Measurements from ENCODE around the gene GTF3C1.
A peak's percentile ranks its signal among the peaks of the same experiment; 100 is the strongest.
"Not testable (repeated sequence)": the region's sequence is repeated elsewhere in the genome, so short reads cannot be mapped to it uniquely, and the experiment has no call there.

The GTF3C1 gene

DNA sequence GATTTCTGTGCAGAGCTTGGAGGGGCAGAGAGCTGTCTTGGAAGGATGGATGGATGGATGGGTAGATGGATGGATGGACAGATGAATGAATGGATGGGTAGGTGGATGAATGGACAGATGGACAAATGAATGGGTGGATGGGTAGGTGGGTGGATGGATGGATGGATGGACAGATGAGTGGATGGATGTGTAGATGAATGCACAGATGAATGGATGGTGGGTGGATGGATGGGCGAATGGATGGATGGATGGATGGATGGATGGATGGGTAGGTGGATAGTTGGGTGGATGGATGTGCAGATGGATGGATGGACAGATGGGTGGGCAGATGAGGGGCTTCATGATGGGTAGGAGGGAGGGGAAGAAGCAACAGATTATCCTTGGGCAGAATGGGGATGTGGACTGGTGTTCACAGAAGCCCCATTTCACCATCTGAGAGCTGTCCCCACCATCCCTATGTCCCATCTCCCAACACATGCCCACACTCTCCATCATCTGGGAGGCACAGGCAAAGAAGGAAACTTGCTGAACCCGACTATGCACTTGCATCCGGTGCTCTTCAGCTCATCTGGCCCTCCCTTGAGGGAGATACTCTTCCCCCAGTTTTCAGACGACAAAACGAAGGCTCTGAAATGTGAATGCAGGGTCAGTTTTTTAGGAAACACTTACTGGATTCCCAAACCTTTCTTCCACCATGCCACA lies 90.6 kb downstream of the GTF3C1 start:
- ATAC-seq (no peak), DNase-seq (no peak)
- H3K27ac Mint-ChIP-seq = peak overlapping the region in 1 of 2 donors; percentile 52
- no peak overlapping the region for H3K4me3 Mint-ChIP-seq
- H3K9me3 Mint-ChIP-seq = peaks cover 0 to 2% of the 10 kb centered on the region in 2 donors
- H3K27me3 Mint-ChIP-seq = no peaks in the 10 kb centered on the region
- peaks cover 87% of the 10 kb centered on the region for H3K4me1 Mint-ChIP-seq

DNA sequence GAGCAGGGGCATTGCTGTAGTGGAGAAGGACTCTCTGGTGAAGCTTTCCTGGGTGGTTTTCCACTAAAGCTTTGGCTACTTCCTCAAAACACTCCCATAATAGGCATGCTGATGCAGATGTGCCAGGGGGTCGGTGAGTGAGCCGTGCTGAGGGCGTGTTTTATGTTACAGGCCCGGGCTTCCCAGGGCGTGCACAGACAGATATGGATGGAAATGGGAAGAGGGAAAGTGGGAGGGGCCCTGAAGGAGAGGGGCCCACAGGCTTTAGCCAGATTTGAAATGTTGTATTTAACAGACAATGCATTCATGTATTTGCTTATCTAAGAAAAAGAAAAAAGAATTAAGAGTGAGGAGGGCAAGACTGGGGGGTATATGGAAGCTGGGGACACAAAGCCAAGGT lies 91.5 kb downstream of the GTF3C1 start:
- no peak overlapping the region for H3K4me3 Mint-ChIP-seq
- peak overlapping the region; percentile 23 to 69 for H3K27ac Mint-ChIP-seq
- DNase-seq (no peak), ATAC-seq (no peak)
- no peaks in the 10 kb centered on the region for H3K27me3 Mint-ChIP-seq
- peaks cover 0 to 9% of the 10 kb centered on the region in 2 donors for H3K9me3 Mint-ChIP-seq
- peaks cover 84% of the 10 kb centered on the region for H3K4me1 Mint-ChIP-seq

GRCh38 chr16:27457605-27457900 lies 92.2 kb downstream of the GTF3C1 start:
- peaks cover 84% of the 10 kb centered on the region for H3K4me1 Mint-ChIP-seq
- ATAC-seq = not testable (repeated sequence)

DNA sequence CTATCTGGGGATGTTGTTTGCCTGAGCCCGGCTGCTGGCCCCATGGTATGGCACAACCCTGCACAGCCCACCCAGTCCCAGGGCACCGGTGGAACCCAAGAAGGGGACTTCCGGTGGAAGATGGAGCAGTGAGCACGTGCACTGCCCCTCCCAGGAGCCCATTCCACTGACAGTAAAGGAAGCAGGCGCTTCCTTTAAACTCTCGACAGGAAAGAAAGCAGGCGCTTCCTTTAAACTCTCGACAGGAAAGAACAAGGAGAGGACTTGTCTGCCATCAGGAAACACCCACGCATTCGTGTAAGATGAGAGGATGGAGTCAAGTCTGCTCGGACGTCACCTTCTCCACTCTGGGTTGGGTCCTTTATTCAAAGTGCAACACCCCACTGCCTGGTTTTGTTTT lies 94.0 kb downstream of the GTF3C1 start:
- peak; percentile 33 for ATAC-seq
- Mint-ChIP-seq H3K4me1 (peaks cover 84% of the 10 kb centered on the region), H3K9me3 (peaks cover 0 to 16% of the 10 kb centered on the region in 2 donors), H3K4me3 (peak overlapping the region; percentile 55 to 69), H3K27me3 (no peaks in the 10 kb centered on the region), H3K27ac (peak overlapping the region; percentile 87 to 98)
- DNase-seq = peak; percentile 30 to 56

More at GRCh38 chr16:27457605-27457900, 92.2 kb downstream of the GTF3C1 start:
- not testable (repeated sequence) for H3K4me3 Mint-ChIP-seq, H3K27me3 Mint-ChIP-seq, DNase-seq
- Mint-ChIP-seq H3K27ac (peak overlapping the region in 1 of 2 donors; percentile 98), H3K9me3 (peaks cover 0 to 16% of the 10 kb centered on the region in 2 donors)

- DNase-seq (no peak), ATAC-seq (no peak)
- Mint-ChIP-seq H3K27ac (peak overlapping the region in 1 of 2 donors; percentile 98), H3K4me1 (peaks cover 89% of the 10 kb centered on the region), H3K9me3 (peaks cover 0 to 16% of the 10 kb centered on the region in 2 donors), H3K4me3 (no peak overlapping the region), H3K27me3 (no peaks in the 10 kb centered on the region)
Measured at GRCh38 chr16:27453494-27453825, 96.3 kb downstream of the GTF3C1 start.

GRCh38 chr16:27452569-27453493 lies 96.9 kb downstream of the GTF3C1 start:
- Mint-ChIP-seq H3K4me1 (peaks cover 95% of the 10 kb centered on the region), H3K27me3 (no peaks in the 10 kb centered on the region), H3K27ac (peak overlapping the region; percentile 40 to 92), H3K9me3 (peaks cover 0 to 16% of the 10 kb centered on the region in 2 donors), H3K4me3 (peak overlapping the region in 1 of 2 donors; percentile 23)
- ATAC-seq (no peak), DNase-seq (peak in 1 of 2 donors; percentile 20)

- peaks cover 0 to 16% of the 10 kb centered on the region in 2 donors for H3K9me3 Mint-ChIP-seq
- H3K27me3 Mint-ChIP-seq = no peaks in the 10 kb centered on the region
- DNase-seq (no peak), ATAC-seq (peak; percentile 31)
- peak overlapping the region; percentile 85 to 94 for H3K27ac Mint-ChIP-seq
- H3K4me3 Mint-ChIP-seq = peak overlapping the region; percentile 64 to 66
- H3K4me1 Mint-ChIP-seq = peaks cover 97% of the 10 kb centered on the region
Measured at GRCh38 chr16:27450196-27450549, 99.5 kb downstream of the GTF3C1 start.

GRCh38 chr16:27449434-27450195 lies 100.1 kb downstream of the GTF3C1 start:
- peak; percentile 83 for ATAC-seq
- peak overlapping the region; percentile 85 to 94 for H3K27ac Mint-ChIP-seq

DNA sequence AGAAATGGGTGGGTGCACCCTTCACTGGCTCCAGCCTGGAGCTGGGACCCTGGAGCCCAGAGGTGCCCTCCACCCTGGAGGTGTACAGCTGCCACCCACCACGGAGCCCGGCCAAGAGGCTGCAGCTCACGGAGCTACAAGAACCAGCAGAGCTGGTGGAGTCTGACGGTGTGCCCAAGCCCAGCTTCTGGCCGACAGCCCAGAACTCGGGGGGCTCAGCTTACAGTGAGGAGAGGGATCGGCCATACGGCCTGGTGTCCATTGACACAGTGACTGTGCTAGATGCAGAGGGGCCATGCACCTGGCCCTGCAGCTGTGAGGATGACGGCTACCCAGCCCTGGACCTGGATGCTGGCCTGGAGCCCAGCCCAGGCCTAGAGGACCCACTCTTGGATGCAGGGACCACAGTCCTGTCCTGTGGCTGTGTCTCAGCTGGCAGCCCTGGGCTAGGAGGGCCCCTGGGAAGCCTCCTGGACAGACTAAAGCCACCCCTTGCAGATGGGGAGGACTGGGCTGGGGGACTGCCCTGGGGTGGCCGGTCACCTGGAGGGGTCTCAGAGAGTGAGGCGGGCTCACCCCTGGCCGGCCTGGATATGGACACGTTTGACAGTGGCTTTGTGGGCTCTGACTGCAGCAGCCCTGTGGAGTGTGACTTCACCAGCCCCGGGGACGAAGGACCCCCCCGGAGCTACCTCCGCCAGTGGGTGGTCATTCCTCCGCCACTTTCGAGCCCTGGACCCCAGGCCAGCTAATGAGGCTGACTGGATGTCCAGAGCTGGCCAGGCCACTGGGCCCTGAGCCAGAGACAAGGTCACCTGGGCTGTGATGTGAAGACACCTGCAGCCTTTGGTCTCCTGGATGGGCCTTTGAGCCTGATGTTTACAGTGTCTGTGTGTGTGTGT lies 100.9 kb downstream of the GTF3C1 start:
- Mint-ChIP-seq H3K27ac (peak overlapping the region; percentile 75 to 85), H3K27me3 (no peaks in the 10 kb centered on the region), H3K4me3 (peak overlapping the region; percentile 64 to 66), H3K4me1 (peaks cover 96% of the 10 kb centered on the region), H3K9me3 (peaks cover 0 to 15% of the 10 kb centered on the region in 2 donors)
- DNase-seq (peak in 1 of 2 donors; percentile 38), ATAC-seq (peak; percentile 6)

More at GRCh38 chr16:27449434-27450195, 100.1 kb downstream of the GTF3C1 start:
- Mint-ChIP-seq H3K27me3 (no peaks in the 10 kb centered on the region), H3K9me3 (peaks cover 0 to 16% of the 10 kb centered on the region in 2 donors), H3K4me1 (peaks cover 97% of the 10 kb centered on the region), H3K4me3 (peak overlapping the region; percentile 64 to 66)
- DNase-seq = peak; percentile 88 to 95

DNA sequence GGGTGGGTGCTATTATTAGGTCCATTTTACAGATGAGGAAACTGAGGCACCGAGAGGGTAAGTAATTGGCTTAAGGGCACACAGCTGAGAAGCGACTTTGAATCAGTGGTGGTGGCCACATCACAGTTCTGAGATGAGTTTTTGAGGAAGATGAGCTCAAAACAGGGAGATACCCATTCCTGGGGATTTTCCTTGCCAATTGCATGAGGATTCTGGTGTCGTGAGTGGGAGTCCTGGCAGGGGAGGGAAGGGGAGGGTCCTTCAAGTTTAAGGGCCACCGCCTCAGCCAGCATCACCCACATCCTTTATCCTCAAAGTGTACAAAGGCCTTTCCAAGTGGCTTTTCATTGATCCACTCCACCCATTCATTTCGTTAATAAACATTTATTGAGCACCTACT lies 102.4 kb downstream of the GTF3C1 start:
- ATAC-seq (no peak), DNase-seq (no peak)
- Mint-ChIP-seq H3K27me3 (no peaks in the 10 kb centered on the region), H3K9me3 (peaks cover 0 to 5% of the 10 kb centered on the region in 2 donors), H3K4me1 (peaks cover 95% of the 10 kb centered on the region), H3K27ac (no peak overlapping the region), H3K4me3 (peak overlapping the region in 1 of 2 donors; percentile 17)

DNA sequence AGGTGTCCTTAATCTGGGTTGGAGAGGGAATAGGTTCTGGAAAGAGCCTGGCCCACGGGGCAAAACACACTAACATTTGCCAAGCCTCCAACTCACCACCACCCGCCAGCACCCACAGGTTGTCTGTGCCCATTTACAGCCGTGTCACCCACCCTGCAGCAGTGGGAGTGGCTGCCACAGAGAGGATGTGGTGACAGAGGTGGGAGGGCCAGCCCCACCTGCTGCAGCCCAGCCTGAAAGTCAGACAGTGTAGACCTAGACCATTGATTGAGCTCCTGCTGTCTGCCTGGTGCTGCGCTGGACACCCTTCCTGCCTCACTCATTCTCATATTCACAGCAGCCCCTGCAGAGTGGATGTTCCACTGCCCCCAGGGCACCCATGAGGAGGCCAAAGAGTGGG lies 103.0 kb downstream of the GTF3C1 start:
- peak overlapping the region; percentile 17 to 54 for H3K4me3 Mint-ChIP-seq
- H3K27me3 Mint-ChIP-seq = no peaks in the 10 kb centered on the region
- DNase-seq (peak; percentile 71 to 84), ATAC-seq (peak; percentile 73)
- peaks cover 0 to 5% of the 10 kb centered on the region in 2 donors for H3K9me3 Mint-ChIP-seq
- H3K27ac Mint-ChIP-seq = peak overlapping the region in 1 of 2 donors; percentile 20
- peaks cover 89% of the 10 kb centered on the region for H3K4me1 Mint-ChIP-seq

- no peaks in the 10 kb centered on the region for H3K27me3 Mint-ChIP-seq
- H3K9me3 Mint-ChIP-seq = peaks cover 0 to 5% of the 10 kb centered on the region in 2 donors
- H3K27ac Mint-ChIP-seq = peak overlapping the region; percentile 12 to 90
- peak overlapping the region; percentile 21 to 54 for H3K4me3 Mint-ChIP-seq
- peak in 1 of 2 donors; percentile 15 for DNase-seq
- peaks cover 79% of the 10 kb centered on the region for H3K4me1 Mint-ChIP-seq
- no peak for ATAC-seq
Measured at GRCh38 chr16:27445502-27446175, 104.1 kb downstream of the GTF3C1 start.

- no peak overlapping the region for H3K4me3 Mint-ChIP-seq
- no peaks in the 10 kb centered on the region for H3K27me3 Mint-ChIP-seq
- DNase-seq (no peak), ATAC-seq (no peak)
- peaks cover under 1 to 5% of the 10 kb centered on the region in 2 donors for H3K9me3 Mint-ChIP-seq
- H3K4me1 Mint-ChIP-seq = peaks cover 68% of the 10 kb centered on the region
- H3K27ac Mint-ChIP-seq = no peak overlapping the region
Measured at GRCh38 chr16:27444470-27444869, 105.2 kb downstream of the GTF3C1 start.

- DNase-seq (no peak), ATAC-seq (no peak)
- no peaks in the 10 kb centered on the region for H3K27me3 Mint-ChIP-seq
- no peak overlapping the region for H3K27ac Mint-ChIP-seq
- no peak overlapping the region for H3K4me3 Mint-ChIP-seq
- H3K4me1 Mint-ChIP-seq = peaks cover 68% of the 10 kb centered on the region
- H3K9me3 Mint-ChIP-seq = peaks cover 3 to 5% of the 10 kb centered on the region in 2 donors
Measured at GRCh38 chr16:27444015-27444414, 105.7 kb downstream of the GTF3C1 start.
